Measurements from ENCODE around the gene LSM14B.

LSM14B gene

GRCh38 chr20:62164879-62165761 lies 42.8 kb downstream of the LSM14B start:
- no peak for DNase-seq

- DNase-seq: no peak
Observed at GRCh38 chr20:62165762-62166399, 43.6 kb downstream of the LSM14B start.

GRCh38 chr20:62167474-62167873 lies 45.2 kb downstream of the LSM14B start:
- no peak for DNase-seq

GRCh38 chr20:62168061-62168460 lies 45.8 kb downstream of the LSM14B start:
- DNase-seq: no peak

GRCh38 chr20:62168890-62169435 lies 46.7 kb downstream of the LSM14B start:
- no peak for DNase-seq

GRCh38 chr20:62170536-62170935 lies 48.3 kb downstream of the LSM14B start:
- DNase-seq: no peak

GRCh38 chr20:62171245-62171644 lies 49.0 kb downstream of the LSM14B start:
- no peak for DNase-seq

GRCh38 chr20:62172666-62173065 lies 50.4 kb downstream of the LSM14B start:
- DNase-seq: no peak

- no peak for DNase-seq
Observed at GRCh38 chr20:62174021-62174804, 51.9 kb downstream of the LSM14B start.

GRCh38 chr20:62174870-62175624 lies 52.8 kb downstream of the LSM14B start:
- DNase-seq: no peak

GRCh38 chr20:62175711-62176110 lies 53.4 kb downstream of the LSM14B start:
- no peak for DNase-seq

GRCh38 chr20:62176866-62177265 lies 54.6 kb downstream of the LSM14B start:
- no peak for DNase-seq

GRCh38 chr20:62177307-62177706 lies 55.0 kb downstream of the LSM14B start:
- DNase-seq: no peak

- no peak for DNase-seq
Observed at GRCh38 chr20:62178316-62179161, 56.3 kb downstream of the LSM14B start.

GRCh38 chr20:62179162-62179504 lies 56.9 kb downstream of the LSM14B start:
- no peak for DNase-seq

GRCh38 chr20:62181808-62182207 lies 59.5 kb downstream of the LSM14B start:
- DNase-seq: no peak

GRCh38 chr20:62182469-62183425 lies 60.5 kb downstream of the LSM14B start, which contains the start of gene MTG2:
TSS of gene MTG2 (plus strand) at chr20:62183028. CDS start at chr20:62193421, 10,393 bp downstream.
- peak; percentile 95 for DNase-seq

- no peak for DNase-seq
Observed at GRCh38 chr20:62183426-62184142, 61.3 kb downstream of the LSM14B start.
